ENCODE measurements around the gene AOPEP. TPM values are rescaled to one million over a fixed set of nuclear protein-coding genes. Genes with fewer than 3 reads are reported as not detected.

Gene AOPEP
- total RNA-seq, 4 donors from 2014 or later, result 305 to 458 (median 419) TPM

- 62% methylated on average over 7 of the region's 22 CpGs for WGBS
- intact Hi-C loops (cut with DNase I), result no loop called here
- H3K4me3 ChIP-seq, result no peak overlapping the region
- DNase-seq (ENCODE audit: extremely low spot score), result no peak
- H3K9me3 ChIP-seq, result no peaks in the 10 kb centered on the region
- H3K4me1 ChIP-seq, result peaks cover 98 to 100% (median 100%) of the 10 kb centered on the region in 4 donors
- peaks cover 7 to 52% (median 23%) of the 10 kb centered on the region in 4 donors for H3K36me3 ChIP-seq
- H3K27me3 ChIP-seq, result no peaks in the 10 kb centered on the region
- TF ChIP-seq POLR2A (IDR thresholded peaks at IDR 0.05; ENCODE audit: low read depth), result no peak
- TF ChIP-seq CTCF (IDR thresholded peaks at IDR 0.05), result no peak
- TF ChIP-seq POLR2AphosphoS5 (IDR thresholded peaks at IDR 0.05), result peak; percentile 43 to 52
- TF ChIP-seq EP300 (IDR thresholded peaks at IDR 0.05), result no peak
- H3K27ac ChIP-seq (replicated peaks in 1 of 4), result peak overlapping the region; percentile 86 to 95 (median 86)
These were observed 363.7 kb downstream of the AOPEP start for GRCh38 chr9:95090023-95090791.

- Histone ChIP-seq H3K36me3 (peaks cover under 1 to 49% (median 18%) of the 10 kb centered on the region in 4 donors), H3K27me3 (no peaks in the 10 kb centered on the region), H3K27ac (replicated peaks in 1 of 4) (peak overlapping the region; percentile 86 to 95 (median 86)), H3K4me1 (peaks cover 98 to 100% (median 99%) of the 10 kb centered on the region in 4 donors), H3K4me3 (no peak overlapping the region), H3K9me3 (no peaks in the 10 kb centered on the region)
- DNase-seq (ENCODE audit: extremely low spot score), result no peak
- 80% methylated on average over 6 of the region's 14 CpGs for WGBS
- TF ChIP-seq POLR2A (IDR thresholded peaks at IDR 0.05; ENCODE audit: low read depth) (no peak), EP300 (IDR thresholded peaks at IDR 0.05) (no peak), CTCF (IDR thresholded peaks at IDR 0.05) (no peak), POLR2AphosphoS5 (IDR thresholded peaks at IDR 0.05) (no peak)
- intact Hi-C loops (cut with DNase I), result no loop called here
These were observed 364.5 kb downstream of the AOPEP start for GRCh38 chr9:95090871-95091577.

- Histone ChIP-seq H3K27ac (replicated peaks in 1 of 4) (peak overlapping the region; percentile 86 to 95 (median 86)), H3K4me1 (peaks cover 91 to 100% (median 98%) of the 10 kb centered on the region in 4 donors), H3K36me3 (peaks cover 0 to 42% (median 17%) of the 10 kb centered on the region in 4 donors), H3K27me3 (no peaks in the 10 kb centered on the region), H3K4me3 (no peak overlapping the region), H3K9me3 (no peaks in the 10 kb centered on the region)
- DNase-seq (ENCODE audit: extremely low spot score), result no peak
- 48% methylated on average over 10 of the region's 12 CpGs for WGBS
- intact Hi-C loops (cut with DNase I), result no loop called here
- TF ChIP-seq POLR2A (IDR thresholded peaks at IDR 0.05; ENCODE audit: low read depth), result no peak
- no peak for TF ChIP-seq EP300 (IDR thresholded peaks at IDR 0.05)
- no peak for TF ChIP-seq POLR2AphosphoS5 (IDR thresholded peaks at IDR 0.05)
- no peak for TF ChIP-seq CTCF (IDR thresholded peaks at IDR 0.05)
These were observed 365.2 kb downstream of the AOPEP start for GRCh38 chr9:95091601-95092261.

- Histone ChIP-seq H3K9me3 (no peaks in the 10 kb centered on the region), H3K36me3 (peaks cover 0 to 35% (median 20%) of the 10 kb centered on the region in 4 donors), H3K27me3 (no peaks in the 10 kb centered on the region), H3K4me1 (peaks cover 84 to 100% (median 92%) of the 10 kb centered on the region in 4 donors), H3K27ac (replicated peaks in 1 of 4) (peak overlapping the region; percentile 86 to 95 (median 86)), H3K4me3 (no peak overlapping the region)
- intact Hi-C loops (cut with DNase I), result no loop called here
- WGBS, result 47% methylated on average over 17 of the region's 19 CpGs
- DNase-seq (ENCODE audit: extremely low spot score), result no peak
- TF ChIP-seq EP300 (IDR thresholded peaks at IDR 0.05) (no peak), POLR2AphosphoS5 (IDR thresholded peaks at IDR 0.05) (peak; percentile 33 to 43)
These were observed 366.0 kb downstream of the AOPEP start for GRCh38 chr9:95092262-95093072.

Measured in esophagus muscularis mucosa (tissue), 4 donors.